Omental fat pad (tissue), 4 donors: ENCODE measurements around the gene NEK3. TPM values are rescaled to one million over a fixed set of nuclear protein-coding genes. Genes with fewer than 3 reads are reported as not detected.
"Not testable (repeated sequence)": the region's sequence is repeated elsewhere in the genome, so short reads cannot be mapped to it uniquely, and the experiment has no call there.

ENCODE experiments used
- ATAC-seq: fragments of 150-250 bp; one replicate; pipeline ENCODE4 v1.9.1; 2016; ENCODE audit warnings: mild to moderate bottlenecking, moderate library complexity; ENCODE audit not compliant: low FRiP score
- DNase-seq: peaks from one replicate; pipeline ENCODE4 v3.0.0-alpha.2; 2019; ENCODE audit warnings: low spot score
- CTCF ChIP-seq, 3 donors: fragments of 450-650 bp; IDR thresholded peaks; one replicate each; pipeline ENCODE4 v1.5.1; 2016 to 2017; ENCODE audit warnings: antibody characterized with exemption in 3 of 3, mild to moderate bottlenecking in 3 of 3, moderate library complexity in 2 of 3
- total RNA-seq, 4 donors: library from RNA; depleted of rRNA; stranded (reverse); fragments of >200 nt; gene quantifications; one replicate each; pipeline ENCODE4 v1.1.0, GENCODE V29; 2016

NEK3 gene
- total RNA-seq, 4 donors from 2014 or later: 7.5 to 25.1 (median 10.8) TPM

GRCh38 chr13:52165411-52165810 lies 6.0 kb upstream of the NEK3 start:
- ATAC-seq: no peak
- no peak for TF ChIP-seq CTCF (IDR thresholded peaks at IDR 0.05)
- DNase-seq: no peak

GRCh38 chr13:52164989-52165388 lies 5.6 kb upstream of the NEK3 start:
- no peak for TF ChIP-seq CTCF (IDR thresholded peaks at IDR 0.05)
- ATAC-seq: no peak
- DNase-seq: no peak

GRCh38 chr13:52163878-52164277 lies 4.5 kb upstream of the NEK3 start:
- DNase-seq, ATAC-seq: not testable (repeated sequence)

- TF ChIP-seq CTCF (IDR thresholded peaks at IDR 0.05): no peak
- DNase-seq (no peak), ATAC-seq (no peak)
These were observed 3.1 kb upstream of the NEK3 start for GRCh38 chr13:52162279-52163101.

GRCh38 chr13:52161181-52161646 lies 1.8 kb upstream of the NEK3 start:
- no peak for TF ChIP-seq CTCF (IDR thresholded peaks at IDR 0.05)
- DNase-seq: no peak
- ATAC-seq: no peak

- no peak for ATAC-seq
- DNase-seq: no peak
- TF ChIP-seq CTCF (IDR thresholded peaks at IDR 0.05): no peak
These were observed 1.1 kb upstream of the NEK3 start for GRCh38 chr13:52160506-52160905.

- no peak for TF ChIP-seq CTCF (IDR thresholded peaks at IDR 0.05)
- no peak for DNase-seq
- no peak for ATAC-seq
These were observed 656 bp upstream of the NEK3 start for GRCh38 chr13:52160053-52160452.
